A549 (cell line): Measurements from ENCODE around the gene CHPF.

Experiments
- CBX2 ChIP-seq: fragments of 200-600 bp; sonication (generic); IDR thresholded peaks from 2 replicates; pipeline ENCODE4 v1.6.1; 2016; ENCODE audit warnings: low read depth, mild to moderate bottlenecking, borderline replicate concordance
- HOXA7 ChIP-seq: fragments of 250-450 bp; sonication (Bioruptor Pico); IDR thresholded peaks from 2 replicates; pipeline ENCODE4 v1.5.0; 2020; ENCODE audit warnings: mild to moderate bottlenecking, moderate library complexity
- HOXB5 ChIP-seq: fragments of 250-450 bp; sonication (Bioruptor Pico); IDR thresholded peaks from 2 replicates; pipeline ENCODE4 v1.5.0; 2020; ENCODE audit warnings: mild to moderate bottlenecking, moderate library complexity
- JUN ChIP-seq, 2 experiments: fragments of >200 bp; sonication (Bioruptor Twin); formaldehyde crosslinking; IDR thresholded peaks; 2 replicates in 1 of 2; 3 replicates in 1 of 2; pipeline ENCODE4 v1.6.1; 2016 to 2017
- KDM5A ChIP-seq: fragments of 200-600 bp; sonication (generic); IDR thresholded peaks from 2 replicates; pipeline ENCODE4 v1.6.1; 2016; ENCODE audit warnings: antibody characterized with exemption, mild to moderate bottlenecking
- POLR2A ChIP-seq: IDR thresholded peaks from 2 replicates; pipeline ENCODE4 v1.6.1; 2012; ENCODE audit warnings: mild to moderate bottlenecking, low read length
- RFX5 ChIP-seq: fragments of 450-650 bp; IDR thresholded peaks from 2 replicates; pipeline ENCODE4 v1.7.1; 2014; ENCODE audit warnings: antibody characterized with exemption, mild to moderate bottlenecking, moderate library complexity
- SMC3 ChIP-seq: fragments of >200 bp; sonication (Bioruptor Twin); formaldehyde crosslinking; IDR thresholded peaks from 3 replicates; pipeline ENCODE4 v1.6.1; 2018; ENCODE audit warnings: inconsistent platforms
- ZFP36 ChIP-seq: fragments of 450-650 bp; IDR thresholded peaks from 2 replicates; pipeline ENCODE4 v1.6.1; 2014; ENCODE audit warnings: borderline replicate concordance; ENCODE audit not compliant: partially characterized antibody
- TF ChIP-seq, protein P1 (sequence below): fragments of >200 bp; sonication (Bioruptor Twin); formaldehyde crosslinking; IDR thresholded peaks from 3 replicates; pipeline ENCODE4 v1.5.1; 2016
- TF ChIP-seq, protein P2 (sequence below): fragments of 450-650 bp; IDR thresholded peaks from 2 replicates; pipeline ENCODE4 v1.6.1; 2014; ENCODE audit warnings: antibody characterized with exemption

DNA sequence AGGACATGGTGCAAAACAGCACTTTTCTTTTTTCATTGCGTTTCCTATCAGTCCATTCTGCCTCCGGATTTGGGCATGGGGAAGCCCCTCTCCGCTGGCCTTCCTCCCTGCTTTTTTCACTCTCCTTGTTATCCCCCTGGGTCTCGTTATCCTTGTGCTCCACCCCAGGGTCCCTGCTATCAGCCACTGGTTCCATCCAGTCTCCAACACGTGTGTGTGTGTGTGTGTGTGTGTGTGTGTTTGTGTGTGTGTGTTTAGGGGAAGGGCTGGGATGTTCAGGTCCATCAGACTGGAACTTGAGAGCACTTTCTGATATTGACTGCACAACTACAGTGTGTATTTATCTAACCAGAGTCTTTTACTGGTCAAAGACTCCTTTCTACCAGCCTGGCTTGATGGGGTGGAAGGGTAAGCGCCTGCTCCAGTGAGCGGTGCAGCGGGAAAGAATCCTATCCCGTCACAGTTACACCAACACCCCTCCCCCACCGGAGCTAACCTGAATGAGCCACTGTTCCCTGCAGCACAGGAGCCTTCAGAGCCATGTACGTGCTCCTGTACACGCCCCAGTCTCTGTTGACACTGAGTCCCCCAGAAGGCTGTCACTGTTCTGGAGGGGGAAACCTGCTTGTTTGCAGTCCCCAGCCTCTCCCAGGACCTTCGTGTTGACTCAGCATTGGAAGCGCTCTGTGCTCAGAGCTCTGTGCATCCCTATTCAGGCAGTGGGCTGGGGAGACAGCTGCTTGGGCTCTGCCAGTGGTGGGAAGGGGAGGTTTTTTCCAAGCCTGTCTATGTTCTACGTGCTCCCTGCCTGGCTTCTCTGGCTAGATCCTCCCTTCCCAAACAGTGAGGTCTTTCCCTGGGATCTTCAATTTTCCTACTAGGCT, 33.1 kb upstream of the CHPF start:
- TF ChIP-seq JUN (IDR thresholded peaks at IDR 0.05) (no peak), KDM5A (no peak), SMC3 (no peak), HOXA7 (CRISPR knock-in tag) (no peak), POLR2A (no peak), HOXB5 (CRISPR knock-in tag) (no peak), RFX5 (no peak), CBX2 (no peak), ZFP36 (no peak)
- TF ChIP-seq, protein P1, sequence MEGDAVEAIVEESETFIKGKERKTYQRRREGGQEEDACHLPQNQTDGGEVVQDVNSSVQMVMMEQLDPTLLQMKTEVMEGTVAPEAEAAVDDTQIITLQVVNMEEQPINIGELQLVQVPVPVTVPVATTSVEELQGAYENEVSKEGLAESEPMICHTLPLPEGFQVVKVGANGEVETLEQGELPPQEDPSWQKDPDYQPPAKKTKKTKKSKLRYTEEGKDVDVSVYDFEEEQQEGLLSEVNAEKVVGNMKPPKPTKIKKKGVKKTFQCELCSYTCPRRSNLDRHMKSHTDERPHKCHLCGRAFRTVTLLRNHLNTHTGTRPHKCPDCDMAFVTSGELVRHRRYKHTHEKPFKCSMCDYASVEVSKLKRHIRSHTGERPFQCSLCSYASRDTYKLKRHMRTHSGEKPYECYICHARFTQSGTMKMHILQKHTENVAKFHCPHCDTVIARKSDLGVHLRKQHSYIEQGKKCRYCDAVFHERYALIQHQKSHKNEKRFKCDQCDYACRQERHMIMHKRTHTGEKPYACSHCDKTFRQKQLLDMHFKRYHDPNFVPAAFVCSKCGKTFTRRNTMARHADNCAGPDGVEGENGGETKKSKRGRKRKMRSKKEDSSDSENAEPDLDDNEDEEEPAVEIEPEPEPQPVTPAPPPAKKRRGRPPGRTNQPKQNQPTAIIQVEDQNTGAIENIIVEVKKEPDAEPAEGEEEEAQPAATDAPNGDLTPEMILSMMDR = no peak
- TF ChIP-seq, protein P2, sequence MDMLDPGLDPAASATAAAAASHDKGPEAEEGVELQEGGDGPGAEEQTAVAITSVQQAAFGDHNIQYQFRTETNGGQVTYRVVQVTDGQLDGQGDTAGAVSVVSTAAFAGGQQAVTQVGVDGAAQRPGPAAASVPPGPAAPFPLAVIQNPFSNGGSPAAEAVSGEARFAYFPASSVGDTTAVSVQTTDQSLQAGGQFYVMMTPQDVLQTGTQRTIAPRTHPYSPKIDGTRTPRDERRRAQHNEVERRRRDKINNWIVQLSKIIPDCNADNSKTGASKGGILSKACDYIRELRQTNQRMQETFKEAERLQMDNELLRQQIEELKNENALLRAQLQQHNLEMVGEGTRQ = no peak
